HG03103 (cell line): ENCODE measurements around the gene INIP.
"Not testable (repeated sequence)": the region's sequence is repeated elsewhere in the genome, so short reads cannot be mapped to it uniquely, and the experiment has no call there.

ENCODE experiments used
- ATAC-seq: cut with Tn5 transposase; IDR thresholded peaks from one replicate; pipeline ENCODE4 v1.9.1; 2021; ENCODE audit warnings: low read depth; ENCODE audit not compliant: unreplicated experiment

The INIP gene

GRCh38 chr9:112743216-112743836 lies 25.4 kb upstream of the INIP start:
- no peak for ATAC-seq

- no peak for ATAC-seq
These were observed 17.0 kb upstream of the INIP start for GRCh38 chr9:112734892-112735291.

DNA sequence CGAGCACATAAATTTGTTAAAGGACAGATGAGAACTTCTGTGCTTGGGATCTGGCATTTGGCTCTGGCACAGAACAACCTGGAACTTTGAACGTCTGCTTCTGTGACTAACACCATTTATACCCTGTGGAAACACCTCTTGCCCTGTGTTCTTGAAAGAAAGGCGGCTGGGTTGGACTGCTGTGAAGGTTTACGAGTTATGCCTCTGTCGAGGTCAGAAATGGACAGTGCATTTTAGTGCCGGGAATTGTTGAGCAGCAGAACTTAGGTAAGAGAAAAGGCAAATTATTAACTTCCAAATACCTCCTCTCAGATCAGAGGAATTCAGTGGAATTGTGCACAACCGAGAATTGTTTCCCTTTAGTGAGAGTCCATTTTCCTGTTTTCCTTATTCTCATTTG lies 14.1 kb upstream of the INIP start:
- no peak for ATAC-seq

DNA sequence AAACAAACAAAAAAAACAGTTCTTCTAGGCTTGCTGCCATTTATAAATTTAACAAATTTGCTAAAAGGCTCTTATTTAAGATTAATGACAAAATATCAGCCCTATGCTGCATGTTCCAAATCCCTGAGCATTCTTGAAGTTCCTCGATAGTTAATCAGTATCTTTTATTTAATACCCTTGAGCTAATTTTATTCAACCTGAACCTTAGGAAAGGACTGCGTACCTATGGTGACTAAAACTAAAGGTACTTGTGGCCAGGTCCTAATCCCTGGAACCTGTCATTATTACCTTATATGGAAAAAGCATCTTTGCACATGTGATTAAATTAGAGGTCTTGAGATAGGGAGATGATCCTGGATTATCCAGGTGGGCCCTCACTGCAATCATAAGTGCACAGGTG lies 10.5 kb upstream of the INIP start:
- ATAC-seq: no peak

DNA sequence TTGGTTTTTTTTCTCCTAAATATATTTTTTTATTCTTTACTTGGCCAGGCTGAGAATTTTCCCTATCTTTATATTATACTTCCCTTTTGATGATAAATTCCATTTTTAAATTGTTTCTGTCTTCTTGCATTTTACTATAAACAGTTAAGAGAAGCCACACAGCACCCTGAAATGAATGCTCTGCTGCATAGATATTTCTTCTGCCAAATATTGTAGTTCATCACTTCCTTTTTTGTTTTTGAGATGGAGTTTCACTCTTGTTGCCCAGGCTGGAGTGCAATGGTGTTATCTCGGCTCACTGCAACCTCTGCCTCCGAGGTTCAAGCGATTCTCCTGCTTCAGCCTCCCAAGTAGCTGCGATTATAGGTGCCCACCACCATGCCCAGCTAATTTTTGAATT lies 8.5 kb upstream of the INIP start:
- peak; percentile 58 for ATAC-seq

- ATAC-seq: peak; percentile 50
These were observed 8.0 kb upstream of the INIP start for GRCh38 chr9:112725961-112726360.

DNA sequence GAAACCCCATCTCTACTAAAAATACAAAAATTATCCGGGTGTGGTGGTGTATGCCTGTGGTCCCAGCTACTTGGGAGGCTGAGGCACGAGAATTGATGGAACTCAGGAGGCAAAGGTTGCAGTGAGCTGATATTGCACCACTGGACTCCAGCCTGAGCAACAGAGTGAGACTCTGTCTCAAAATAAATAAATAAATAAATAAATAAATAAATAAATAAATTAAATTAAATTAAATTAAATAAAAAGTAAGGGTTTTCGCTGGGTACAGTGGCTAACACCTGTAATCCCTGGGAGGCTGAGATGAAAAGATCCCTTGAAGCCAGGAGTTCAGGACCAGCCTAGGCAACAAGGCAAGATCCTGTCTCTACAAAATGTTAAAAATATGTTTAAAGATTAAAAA lies 4.8 kb upstream of the INIP start:
- not testable (repeated sequence) for ATAC-seq

GRCh38 chr9:112720113-112720780 lies 2.3 kb upstream of the INIP start:
- ATAC-seq: no peak

- no peak for ATAC-seq
These were observed 1.8 kb upstream of the INIP start for GRCh38 chr9:112719696-112720095.

- ATAC-seq: no peak
These were observed 1.3 kb upstream of the INIP start for GRCh38 chr9:112719241-112719691.

DNA sequence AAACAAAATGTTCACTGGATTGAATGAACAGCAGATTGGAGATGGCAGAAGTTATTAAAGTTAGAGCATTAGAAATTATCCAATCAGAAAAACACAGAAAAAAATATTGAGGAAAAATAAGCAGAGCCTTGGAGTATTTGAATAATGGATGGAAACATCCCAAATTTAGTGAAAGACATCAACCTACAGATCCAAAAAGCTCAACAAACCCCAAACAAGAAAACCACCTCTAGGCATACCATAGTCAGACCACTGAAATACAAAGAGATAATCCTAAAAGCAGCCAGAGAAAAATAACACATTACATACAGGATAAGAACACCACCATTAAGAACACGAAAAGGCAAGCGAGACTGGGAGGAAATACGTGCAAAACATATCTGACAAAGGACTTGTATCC lies 5.2 kb downstream of the INIP start:
- ATAC-seq: no peak

DNA sequence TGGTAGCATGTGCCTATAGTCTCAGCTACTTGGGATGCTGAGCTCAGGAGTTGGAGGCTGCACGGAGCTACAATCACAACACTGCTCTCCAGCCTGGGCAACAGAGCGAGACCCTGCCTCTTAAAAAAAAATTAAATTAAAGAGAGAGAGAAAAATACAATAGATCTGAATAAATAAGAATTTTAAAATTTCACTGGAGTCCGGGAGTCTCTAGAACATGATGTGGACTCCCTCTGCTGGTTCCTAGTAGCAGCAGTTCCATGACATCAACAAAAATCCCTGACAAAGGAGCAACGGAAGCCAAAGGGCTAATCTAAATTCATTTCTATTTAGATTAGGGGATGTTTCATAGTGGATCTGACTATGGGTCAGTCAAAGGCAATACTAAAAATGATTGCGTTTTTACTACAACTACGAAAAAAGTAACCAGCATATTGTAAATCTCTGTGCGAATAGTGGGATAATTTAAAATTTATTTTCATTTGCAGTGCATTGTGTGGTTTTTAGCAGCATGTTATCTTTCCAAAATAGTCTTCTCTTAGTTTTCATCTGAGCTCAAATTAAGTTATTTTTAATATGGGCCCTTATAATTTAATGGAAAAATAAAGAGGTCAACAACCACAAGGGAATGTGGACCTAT lies 6.7 kb downstream of the INIP start:
- ATAC-seq: no peak

GRCh38 chr9:112705768-112706427 lies 12.0 kb downstream of the INIP start:
- ATAC-seq: no peak

DNA sequence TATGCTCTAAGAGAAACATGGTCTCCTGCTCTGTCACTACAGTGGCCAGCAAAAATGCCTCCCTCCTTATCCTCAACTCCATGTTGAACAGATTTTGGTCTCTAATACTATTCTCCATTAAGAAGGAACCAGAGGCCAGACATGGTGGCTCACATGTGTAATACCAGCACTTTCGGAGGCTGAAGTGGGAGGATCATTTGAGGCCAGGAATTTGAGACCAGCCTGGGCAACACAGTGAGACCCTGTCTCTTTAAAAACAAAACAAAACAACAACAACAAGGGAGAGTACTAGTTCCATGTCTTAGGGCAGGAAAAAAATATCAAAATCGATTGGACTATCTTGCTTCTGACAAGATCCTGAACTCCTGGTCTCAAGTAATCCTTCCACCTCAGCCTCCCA lies 14.6 kb downstream of the INIP start:
- no peak for ATAC-seq

DNA sequence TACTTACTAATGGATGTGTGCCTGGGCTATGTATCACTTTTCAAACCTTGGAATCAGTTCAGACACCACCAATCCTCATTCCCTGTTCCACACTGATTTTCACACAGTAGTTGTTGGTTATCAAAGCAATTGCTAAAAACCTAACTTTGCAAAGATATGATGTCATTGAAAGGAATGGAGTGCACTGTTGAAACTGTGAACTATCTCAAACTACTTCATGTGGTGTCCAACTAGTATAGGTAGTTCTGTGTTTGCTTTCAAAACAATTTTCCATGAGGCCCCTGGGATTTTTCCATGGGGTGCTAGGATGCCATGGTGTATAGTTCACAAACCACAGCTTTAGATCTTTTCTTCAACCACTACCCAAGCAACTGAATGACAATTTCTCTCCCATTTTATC lies 17.8 kb downstream of the INIP start:
- ATAC-seq: no peak

- ATAC-seq: peak; percentile 71
These were observed 18.7 kb downstream of the INIP start for GRCh38 chr9:112699230-112699629.

DNA sequence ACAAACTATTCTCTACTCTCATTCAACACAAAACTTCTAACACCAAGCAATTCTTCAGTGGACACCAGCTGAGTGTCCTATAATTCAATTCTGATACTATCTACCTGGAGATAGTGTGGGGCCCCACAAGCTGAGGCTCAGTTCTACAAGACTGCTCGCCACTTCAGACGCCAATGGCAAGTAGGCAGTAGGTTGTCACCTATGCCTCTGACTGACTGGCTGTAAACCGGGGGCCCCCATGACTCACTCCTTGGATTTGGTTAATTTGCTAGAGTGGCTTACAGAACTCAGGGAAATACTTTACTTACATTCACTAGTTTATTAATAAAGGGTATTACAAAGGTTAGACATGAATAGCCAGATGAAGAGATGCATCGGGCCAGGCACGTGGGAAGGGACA lies 21.5 kb downstream of the INIP start:
- no peak for ATAC-seq

GRCh38 chr9:112694706-112695555 lies 23.0 kb downstream of the INIP start:
- no peak for ATAC-seq

DNA sequence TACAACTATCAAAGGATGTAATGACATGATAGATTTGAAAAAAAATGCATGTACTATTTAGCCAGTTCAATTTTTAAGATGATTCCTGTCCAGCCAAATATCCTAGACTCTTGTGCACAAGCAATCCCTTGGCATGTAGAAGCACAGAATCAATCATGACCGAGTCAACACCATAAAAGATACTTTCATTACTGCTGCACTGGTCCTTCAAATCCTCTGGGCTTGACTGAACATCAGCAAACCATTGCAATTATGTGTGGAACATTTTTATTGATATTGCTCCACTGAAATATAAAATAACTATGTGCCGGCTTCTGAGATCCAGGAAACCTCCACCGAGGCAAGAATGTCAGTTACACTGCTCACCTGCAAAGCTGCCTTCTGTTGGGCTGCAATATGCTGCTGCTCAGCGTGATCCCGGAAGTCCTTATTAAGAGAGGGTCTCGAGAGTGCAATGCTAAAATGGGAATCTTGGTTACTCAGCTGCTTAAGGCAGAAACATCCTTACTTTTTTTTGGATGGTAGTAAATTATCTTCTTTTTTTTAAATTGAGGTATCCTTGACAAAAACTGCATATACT lies 28.7 kb downstream of the INIP start:
- no peak for ATAC-seq

- no peak for ATAC-seq
These were observed 37.0 kb downstream of the INIP start for GRCh38 chr9:112680731-112681402.
